Liver (tissue), 9 donors: ENCODE measurements around the gene EDC4. TPM values are rescaled to one million over a fixed set of nuclear protein-coding genes. Genes with fewer than 3 reads are reported as not detected.

Source experiments
- DNase-seq: peaks from one replicate; pipeline ENCODE4 v3.0.0-alpha.2; 2017; ENCODE audit warnings: low spot score
- H3K27ac ChIP-seq, 2 donors: one replicate each; pipeline ENCODE4 v1.7.0; 2013; ENCODE audit warnings: inconsistent platforms in 2 of 2, low read length in 2 of 2, control low read depth in 1 of 2, low read depth in 1 of 2, mild to moderate bottlenecking in 1 of 2
- H3K27me3 ChIP-seq, 4 donors: one replicate each; pipeline versions ENCODE4 v1.6.1 to v1.7.0; 2013; ENCODE audit warnings: low read length in 3 of 4, inconsistent platforms in 1 of 4, mild to moderate bottlenecking in 1 of 4, moderate library complexity in 1 of 4; ENCODE audit not compliant: control insufficient read depth in 4 of 4, insufficient read depth in 4 of 4
- H3K36me3 ChIP-seq, 4 donors: one replicate each; pipeline versions ENCODE4 v1.6.1 to v1.7.0; 2013; ENCODE audit warnings: low read length in 3 of 4, mild to moderate bottlenecking in 3 of 4, low read depth in 1 of 4, moderate library complexity in 1 of 4; ENCODE audit not compliant: control insufficient read depth in 4 of 4, insufficient read depth in 3 of 4
- H3K4me1 ChIP-seq, 4 donors: one replicate each; pipeline versions ENCODE4 v1.6.1 to v1.7.0; 2013; ENCODE audit warnings: low read length in 3 of 4, mild to moderate bottlenecking in 3 of 4, moderate library complexity in 1 of 4; ENCODE audit not compliant: control insufficient read depth in 4 of 4, insufficient read depth in 4 of 4
- H3K4me3 ChIP-seq, 3 donors: one replicate each; pipeline versions ENCODE4 v1.6.1 to v1.7.0; 2013; ENCODE audit warnings: low read length in 3 of 3, control low read depth in 1 of 3, low read depth in 1 of 3, mild to moderate bottlenecking in 1 of 3
- H3K9ac ChIP-seq, 2 donors: one replicate each; pipeline ENCODE4 v1.7.0; 2013; ENCODE audit warnings: low read length in 2 of 2, mild to moderate bottlenecking in 2 of 2, moderate library complexity in 2 of 2, control low read depth in 1 of 2, low read depth in 1 of 2
- H3K9me3 ChIP-seq, 4 donors: one replicate each; pipeline versions ENCODE4 v1.6.1 to v1.7.0; 2013; ENCODE audit warnings: low read length in 3 of 4; ENCODE audit not compliant: control insufficient read depth in 4 of 4
- ATF3 ChIP-seq: IDR thresholded peaks from 2 replicates; pipeline ENCODE4 v1.6.1; 2016; ENCODE audit warnings: antibody characterized with exemption
- CTCF ChIP-seq: fragments of 150-350 bp; IDR thresholded peaks from 2 replicates; pipeline ENCODE4 v1.5.1; 2017; ENCODE audit warnings: improper control_type of control experiment, low read depth, low read length; ENCODE audit not compliant: missing input control
- EGR1 ChIP-seq, 2 donors: IDR thresholded peaks; 2 replicates each; pipeline ENCODE4 v1.6.1; 2016 to 2018; ENCODE audit warnings: antibody characterized with exemption in 2 of 2, low read depth in 2 of 2
- FOXA1 ChIP-seq: IDR thresholded peaks from 2 replicates; pipeline ENCODE4 v1.6.1; 2016; ENCODE audit warnings: antibody characterized with exemption
- FOXA2 ChIP-seq: IDR thresholded peaks from 2 replicates; pipeline ENCODE4 v1.6.1; 2016; ENCODE audit warnings: antibody characterized with exemption
- GABPA ChIP-seq, 2 donors: IDR thresholded peaks in 1 of 2; conservative IDR thresholded peaks in 1 of 2; 2 replicates each; pipeline ENCODE4 v1.6.1; 2016; ENCODE audit warnings: antibody characterized with exemption in 2 of 2, mild to moderate bottlenecking in 1 of 2, moderate library complexity in 1 of 2
- HNF4A ChIP-seq, 2 donors: conservative IDR thresholded peaks; 2 replicates each; pipeline ENCODE4 v1.6.1; 2016; ENCODE audit warnings: antibody characterized with exemption in 2 of 2, mild to moderate bottlenecking in 2 of 2
- HNF4G ChIP-seq: IDR thresholded peaks from 2 replicates; pipeline ENCODE4 v1.6.1; 2016; ENCODE audit warnings: antibody characterized with exemption
- JUND ChIP-seq, 2 donors: IDR thresholded peaks; 2 replicates each; pipeline ENCODE4 v1.6.1; 2016; ENCODE audit warnings: antibody characterized with exemption in 2 of 2
- MAX ChIP-seq: IDR thresholded peaks from 2 replicates; pipeline ENCODE4 v1.6.1; 2016; ENCODE audit warnings: antibody characterized with exemption
- NR2F2 ChIP-seq: IDR thresholded peaks from 2 replicates; pipeline ENCODE4 v1.6.1; 2016; ENCODE audit warnings: antibody characterized with exemption
- RAD21 ChIP-seq, 2 donors: IDR thresholded peaks; 2 replicates each; pipeline ENCODE4 v1.6.1; 2016; ENCODE audit warnings: antibody characterized with exemption in 2 of 2, mild to moderate bottlenecking in 2 of 2
- REST ChIP-seq: IDR thresholded peaks from 2 replicates; pipeline ENCODE4 v1.6.1; 2016; ENCODE audit warnings: antibody characterized with exemption, mild to moderate bottlenecking
- RXRA ChIP-seq, 2 donors: IDR thresholded peaks; 2 replicates each; pipeline ENCODE4 v1.6.1; 2017 to 2018; ENCODE audit warnings: antibody characterized with exemption in 2 of 2, mild to moderate bottlenecking in 1 of 2
- SP1 ChIP-seq: IDR thresholded peaks from 2 replicates; pipeline ENCODE4 v1.6.1; 2018; ENCODE audit warnings: antibody characterized with exemption, mild to moderate bottlenecking
- TAF1 ChIP-seq: conservative IDR thresholded peaks from 2 replicates; pipeline ENCODE4 v1.6.1; 2016; ENCODE audit warnings: antibody characterized with exemption, mild to moderate bottlenecking
- YY1 ChIP-seq: IDR thresholded peaks from 2 replicates; pipeline ENCODE4 v1.6.1; 2016; ENCODE audit warnings: antibody characterized with exemption, mild to moderate bottlenecking
- WGBS: extraction: QIAGEN DNeasy Blood & Tissue Kit; methylation state at CpG from one replicate; pipeline ENCODE4 v1.1.7; 2013; 5-methylcytosine and 5-hydroxymethylcytosine counted together
- polyA plus RNA-seq, 2 donors: library from polyadenylated mRNA; stranded (reverse) in 1 of 2; unstranded in 1 of 2; fragments of 200-250 nt in 1 of 2; fragments of >200 nt in 1 of 2; fragmentation: Nextera tagmentation in 1 of 2; extraction: Ambion mirVana in 1 of 2; gene quantifications; one replicate each; pipeline versions ENCODE4 v1.2.1 to v1.2.3, GENCODE V29; 2013 to 2015
- total RNA-seq, 2 donors: library from RNA; depleted of rRNA; stranded (reverse); fragments of >200 nt; gene quantifications; one replicate each; pipeline ENCODE4 v1.2.3, GENCODE V29; 2014
- donor health status: healthy.
- donor health status: healthy.
- donor health status: healthy.
- donor health status: healthy.
- donor health status: healthy.

The EDC4 gene
- total and polyA plus RNA-seq, 4 donors = 17.7 to 26.8 (median 21.6) TPM

GRCh38 chr16:67930191-67930590, 57.3 kb downstream of the EDC4 start:
- Histone ChIP-seq H3K9ac (no peak overlapping the region), H3K27ac (no peak overlapping the region), H3K27me3 (no peaks in the 10 kb centered on the region), H3K4me1 (peaks cover 0 to 9% (median 6%) of the 10 kb centered on the region in 4 donors), H3K9me3 (no peaks in the 10 kb centered on the region), H3K4me3 (no peak overlapping the region), H3K36me3 (peaks cover 3 to 35% (median 11%) of the 10 kb centered on the region in 4 donors)
- TF ChIP-seq MAX (no peak), CTCF (no peak), YY1 (no peak), NR2F2 (no peak), GABPA (IDR thresholded peaks at IDR 0.05 in 1 of 2, conservative IDR thresholded peaks at IDR 0.05 in 1 of 2) (no peak), FOXA2 (no peak), ATF3 (no peak), SP1 (no peak), EGR1 (IDR thresholded peaks at IDR 0.05; ENCODE audit: low read depth in 2 of 2) (no peak)
- no peak for DNase-seq
- WGBS = 95% methylated on average over 14 of the region's 14 CpGs

GRCh38 chr16:67930678-67931211, 57.9 kb downstream of the EDC4 start:
- 97% methylated on average over 17 of the region's 17 CpGs for WGBS
- Histone ChIP-seq H3K27ac (no peak overlapping the region), H3K4me3 (no peak overlapping the region), H3K9ac (no peak overlapping the region), H3K9me3 (no peaks in the 10 kb centered on the region), H3K4me1 (peaks cover 0 to 13% (median 9%) of the 10 kb centered on the region in 4 donors), H3K36me3 (peaks cover 3 to 35% (median 11%) of the 10 kb centered on the region in 4 donors), H3K27me3 (no peaks in the 10 kb centered on the region)
- no peak for DNase-seq
- TF ChIP-seq NR2F2 = no peak
- TF ChIP-seq REST = no peak
- no peak for TF ChIP-seq EGR1 (IDR thresholded peaks at IDR 0.05; ENCODE audit: low read depth in 2 of 2)
- TF ChIP-seq GABPA (IDR thresholded peaks at IDR 0.05 in 1 of 2, conservative IDR thresholded peaks at IDR 0.05 in 1 of 2) = no peak
- no peak for TF ChIP-seq ATF3
- no peak for TF ChIP-seq RAD21 (IDR thresholded peaks at IDR 0.05)
- no peak for TF ChIP-seq YY1
- no peak for TF ChIP-seq FOXA2
- TF ChIP-seq JUND (IDR thresholded peaks at IDR 0.05) = no peak
- no peak for TF ChIP-seq RXRA (IDR thresholded peaks at IDR 0.05)
- TF ChIP-seq TAF1 = no peak
- TF ChIP-seq MAX = no peak
- no peak for TF ChIP-seq SP1
- no peak for TF ChIP-seq FOXA1
- no peak for TF ChIP-seq CTCF
- TF ChIP-seq HNF4A (conservative IDR thresholded peaks at IDR 0.05) = no peak
- no peak for TF ChIP-seq HNF4G
